GM19397 (cell line): ENCODE measurements around the gene TMC3.

Experiments used
- ATAC-seq: cut with Tn5 transposase; IDR thresholded peaks from one replicate; pipeline ENCODE4 v1.9.1; 2021; ENCODE audit warnings: mild to moderate bottlenecking, moderate library complexity; ENCODE audit not compliant: unreplicated experiment

Gene TMC3

GRCh38 chr15:81282911-81283310, 91.1 kb downstream of the TMC3 start:
- ATAC-seq = no peak

GRCh38 chr15:81282606-81282895, 91.5 kb downstream of the TMC3 start:
- no peak for ATAC-seq

GRCh38 chr15:81281766-81282605, 92.0 kb downstream of the TMC3 start:
- ATAC-seq = no peak

GRCh38 chr15:81281456-81281735, 92.6 kb downstream of the TMC3 start:
- ATAC-seq = no peak
